Prostate gland (tissue), 2 donors: ENCODE data around the gene NPDC1. TPM values are rescaled to one million over a fixed set of nuclear protein-coding genes. Genes with fewer than 3 reads are reported as not detected.
"Not testable (repeated sequence)": the region's sequence is repeated elsewhere in the genome, so short reads cannot be mapped to it uniquely, and the experiment has no call there.

Experiments
- DNase-seq: peaks from one replicate; pipeline ENCODE4 v3.0.0-alpha.2; 2019; ENCODE audit warnings: low spot score
- H3K27ac ChIP-seq, 2 donors: fragments of 200-600 bp; sonication (generic); 2 replicates each; pipeline ENCODE4 v1.5.1; 2017 to 2019
- H3K27me3 ChIP-seq: fragments of 200-600 bp; sonication (generic); replicated peaks from 2 replicates; pipeline ENCODE4 v1.5.1; 2019; ENCODE audit not compliant: insufficient read depth
- H3K36me3 ChIP-seq, 2 donors: fragments of 200-600 bp; sonication (generic); 1 replicate in 1 of 2; 2 replicates in 1 of 2; pipeline versions ENCODE4 v1.5.1 to v1.8.1; 2017 to 2019
- H3K4me1 ChIP-seq: fragments of 200-600 bp; sonication (generic); replicated peaks from 2 replicates; pipeline ENCODE4 v1.5.1; 2019
- H3K4me3 ChIP-seq, 2 donors: fragments of 200-600 bp; sonication (generic); 2 replicates each; pipeline ENCODE4 v1.5.1; 2017 to 2019
- H3K9me3 ChIP-seq: fragments of 200-600 bp; sonication (generic); 2 replicates; pipeline ENCODE4 v1.5.1; 2017
- POLR2A ChIP-seq: fragments of 450-650 bp; IDR thresholded peaks from one replicate; pipeline ENCODE4 v1.6.1; 2016; ENCODE audit warnings: antibody characterized with exemption, mild to moderate bottlenecking
- POLR2AphosphoS5 ChIP-seq: sonication (generic); formaldehyde crosslinking; IDR thresholded peaks from one replicate; pipeline ENCODE4 v1.6.1; 2017; ENCODE audit warnings: antibody characterized with exemption
- WGBS: methylation state at CpG from one replicate; pipeline ENCODE4 v1.1.5; 2018; 5-methylcytosine and 5-hydroxymethylcytosine counted together
- intact Hi-C: fragments of 100-400 bp; cut with DNase I; formaldehyde crosslinking; loops from one replicate; pipeline ENCODE4 v1.14.2; 2022
- total RNA-seq, 2 donors: library from RNA; depleted of rRNA; stranded (reverse); fragments of >200 nt; gene quantifications; one replicate each; pipeline ENCODE4 v1.1.0, GENCODE V29; 2016
- TF ChIP-seq, protein P1 (sequence below), 4 experiments: fragments of 200-600 bp in 2 of 4; fragments of 450-650 bp in 2 of 4; sonication (generic) in 2 of 4; IDR thresholded peaks; 1 replicate in 3 of 4; 2 replicates in 1 of 4; pipeline ENCODE4 v1.5.1; 2016 to 2019; ENCODE audit warnings: antibody characterized with exemption in 4 of 4, mild to moderate bottlenecking in 2 of 4, moderate library complexity in 2 of 4

The NPDC1 gene
- total RNA-seq, 2 donors from 2014 or later: 384 to 427 TPM

DNA sequence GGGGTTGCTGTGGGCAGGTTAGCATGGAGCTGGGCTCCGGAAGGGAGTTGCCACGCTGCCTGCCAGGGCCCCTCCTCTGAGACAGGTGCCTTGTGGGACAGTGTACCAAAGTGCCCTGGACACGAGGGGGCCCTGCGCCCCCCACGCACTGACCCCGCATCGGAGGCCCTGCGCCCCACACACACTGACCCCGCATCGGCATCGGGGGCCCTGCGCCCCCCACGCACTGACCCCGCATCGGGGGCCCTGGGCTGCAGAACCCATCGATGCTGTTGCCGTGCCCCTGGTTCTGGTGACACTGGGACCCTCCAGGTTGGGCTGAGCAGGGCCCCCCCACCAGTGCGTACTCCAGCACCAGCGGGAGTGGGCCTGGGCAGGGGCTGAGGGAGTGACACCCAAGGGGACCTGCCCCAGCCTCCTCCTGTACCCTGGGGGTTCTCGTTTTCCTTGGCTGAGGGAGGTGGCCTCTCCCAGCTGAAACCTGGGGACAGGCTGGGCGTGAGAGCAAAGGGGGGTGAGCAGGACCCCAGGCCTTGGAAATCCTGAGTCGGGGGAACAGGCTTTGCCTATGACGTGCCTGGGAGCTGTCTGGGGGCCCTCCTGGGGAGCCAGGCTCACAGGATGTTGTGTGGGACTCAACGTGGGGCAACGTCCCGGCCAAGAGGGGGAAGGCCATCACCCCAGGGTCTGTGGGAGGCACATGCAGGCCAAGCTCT is 17.5 kb upstream of the NPDC1 start:
- WGBS: 90% methylated on average over 8 of the region's 26 CpGs
- intact Hi-C loops: loop anchor here (10.0 kb wide), 1 partner anchor 279 kb away; no protein-coding TSS in a partner anchor

DNA sequence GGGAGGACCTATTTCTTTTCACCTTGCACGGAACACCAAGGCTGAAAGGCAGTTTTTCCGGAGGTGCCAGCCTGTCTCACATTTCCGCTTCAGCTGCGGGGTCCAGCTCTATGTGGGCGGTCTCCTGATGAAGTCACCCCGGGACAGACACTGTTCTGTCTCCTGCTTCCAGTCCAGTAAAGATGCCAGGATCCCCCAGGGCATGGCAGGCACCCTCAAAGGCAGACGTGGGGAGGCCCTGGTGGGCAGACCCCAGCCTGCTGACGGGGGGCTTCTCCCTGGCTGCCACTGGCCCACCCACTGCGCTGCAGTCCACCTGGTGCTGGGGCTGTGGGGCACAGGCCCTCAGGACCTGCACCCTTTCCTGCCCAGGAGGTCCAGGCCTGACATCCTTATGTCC is 16.8 kb upstream of the NPDC1 start:
- H3K4me3 ChIP-seq, H3K36me3 ChIP-seq, H3K9me3 ChIP-seq, DNase-seq, H3K4me1 ChIP-seq, H3K27me3 ChIP-seq, H3K27ac ChIP-seq: not testable (repeated sequence)
- intact Hi-C loops: loop anchor here (10.0 kb wide), 1 partner anchor 278 kb away; no protein-coding TSS in a partner anchor
- WGBS: 83% methylated on average over 7 of the region's 9 CpGs

More for the DNA sequence above, 17.5 kb upstream of the NPDC1 start:
- no peaks in the 10 kb centered on the region for H3K4me1 ChIP-seq
- H3K27ac ChIP-seq: no peak overlapping the region
- H3K36me3 ChIP-seq: no peaks in the 10 kb centered on the region
- H3K9me3 ChIP-seq: no peaks in the 10 kb centered on the region
- no peak for DNase-seq
- no peak overlapping the region for H3K4me3 ChIP-seq
- TF ChIP-seq, protein P1, sequence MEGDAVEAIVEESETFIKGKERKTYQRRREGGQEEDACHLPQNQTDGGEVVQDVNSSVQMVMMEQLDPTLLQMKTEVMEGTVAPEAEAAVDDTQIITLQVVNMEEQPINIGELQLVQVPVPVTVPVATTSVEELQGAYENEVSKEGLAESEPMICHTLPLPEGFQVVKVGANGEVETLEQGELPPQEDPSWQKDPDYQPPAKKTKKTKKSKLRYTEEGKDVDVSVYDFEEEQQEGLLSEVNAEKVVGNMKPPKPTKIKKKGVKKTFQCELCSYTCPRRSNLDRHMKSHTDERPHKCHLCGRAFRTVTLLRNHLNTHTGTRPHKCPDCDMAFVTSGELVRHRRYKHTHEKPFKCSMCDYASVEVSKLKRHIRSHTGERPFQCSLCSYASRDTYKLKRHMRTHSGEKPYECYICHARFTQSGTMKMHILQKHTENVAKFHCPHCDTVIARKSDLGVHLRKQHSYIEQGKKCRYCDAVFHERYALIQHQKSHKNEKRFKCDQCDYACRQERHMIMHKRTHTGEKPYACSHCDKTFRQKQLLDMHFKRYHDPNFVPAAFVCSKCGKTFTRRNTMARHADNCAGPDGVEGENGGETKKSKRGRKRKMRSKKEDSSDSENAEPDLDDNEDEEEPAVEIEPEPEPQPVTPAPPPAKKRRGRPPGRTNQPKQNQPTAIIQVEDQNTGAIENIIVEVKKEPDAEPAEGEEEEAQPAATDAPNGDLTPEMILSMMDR (IDR thresholded peaks at IDR 0.05): no peak
- TF ChIP-seq POLR2A (no peak), POLR2AphosphoS5 (no peak)
- H3K27me3 ChIP-seq: no peaks in the 10 kb centered on the region

DNA sequence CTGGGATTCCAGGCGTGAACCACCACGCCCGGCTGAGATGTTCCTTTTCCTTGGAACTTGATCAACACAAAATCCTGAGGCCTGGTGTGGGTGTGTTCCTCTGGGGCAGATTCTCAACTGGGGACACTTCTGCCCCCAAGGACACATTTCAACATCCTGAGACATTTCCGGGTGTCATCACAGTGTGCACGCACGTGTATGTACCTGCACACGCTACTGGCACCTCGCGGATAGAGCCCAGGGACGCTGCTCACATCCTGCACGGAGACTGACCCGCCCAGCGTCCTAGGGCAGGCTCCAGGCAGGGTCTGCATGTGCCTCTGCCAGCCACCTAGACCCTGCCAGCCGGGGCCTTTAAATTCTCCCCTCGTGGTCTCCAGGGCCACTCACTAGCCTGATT is 16.4 kb upstream of the NPDC1 start:
- no peak for TF ChIP-seq POLR2AphosphoS5
- TF ChIP-seq, protein P1 (IDR thresholded peaks at IDR 0.05): no peak
- TF ChIP-seq POLR2A: no peak
- H3K4me3 ChIP-seq: no peak overlapping the region
- no peaks in the 10 kb centered on the region for H3K36me3 ChIP-seq
- H3K27me3 ChIP-seq: no peaks in the 10 kb centered on the region
- DNase-seq: no peak
- intact Hi-C loops: loop anchor here (10.0 kb wide), 1 partner anchor 278 kb away; no protein-coding TSS in a partner anchor
- 87% methylated on average over 15 of the region's 15 CpGs for WGBS
- H3K9me3 ChIP-seq: no peaks in the 10 kb centered on the region
- H3K27ac ChIP-seq: no peak overlapping the region
- H3K4me1 ChIP-seq: peaks cover 5% of the 10 kb centered on the region

DNA sequence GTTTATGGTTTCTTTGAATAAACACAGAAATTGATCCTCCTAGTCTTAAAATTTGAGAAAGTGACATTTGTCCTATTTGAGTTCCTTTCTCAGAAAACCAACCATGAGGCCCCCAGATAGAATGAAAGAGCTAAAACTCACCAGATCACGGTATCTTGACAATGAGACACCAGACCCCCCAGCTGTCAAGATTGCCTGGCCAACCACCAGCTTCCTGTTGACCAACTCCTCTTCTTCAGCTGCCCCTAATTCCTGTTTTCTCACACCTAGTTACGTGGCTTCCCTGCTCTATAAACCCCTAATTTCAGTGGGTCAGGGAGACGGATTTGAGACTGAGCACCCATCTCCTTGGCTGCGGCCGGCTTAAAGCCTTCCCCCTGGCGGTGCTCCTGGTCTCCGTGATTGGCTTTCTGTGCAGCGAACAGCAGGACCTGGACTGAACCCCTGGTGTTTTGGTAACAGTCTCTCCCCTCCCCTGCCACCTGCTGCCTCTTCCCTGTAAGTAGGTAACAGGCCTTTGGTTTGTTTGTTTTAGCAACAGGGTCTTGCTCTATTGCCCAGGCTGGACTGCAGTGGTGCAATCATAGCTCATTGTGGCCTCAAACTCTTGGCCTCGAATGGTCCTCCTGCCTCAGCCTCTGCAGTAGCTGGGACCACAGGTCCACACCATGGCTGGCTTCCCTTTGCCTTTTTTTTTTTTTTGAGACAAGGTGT is 12.7 kb upstream of the NPDC1 start:
- 90% methylated on average over 9 of the region's 9 CpGs for WGBS
- H3K9me3 ChIP-seq: no peaks in the 10 kb centered on the region
- H3K4me3 ChIP-seq: no peak overlapping the region
- no peaks in the 10 kb centered on the region for H3K36me3 ChIP-seq
- no peak for DNase-seq
- H3K27ac ChIP-seq: no peak overlapping the region
- TF ChIP-seq POLR2A (no peak), POLR2AphosphoS5 (no peak)
- TF ChIP-seq, protein P1 (IDR thresholded peaks at IDR 0.05): no peak
- H3K27me3 ChIP-seq: no peaks in the 10 kb centered on the region
- intact Hi-C loops: no loop called here
- peaks cover 31% of the 10 kb centered on the region for H3K4me1 ChIP-seq

DNA sequence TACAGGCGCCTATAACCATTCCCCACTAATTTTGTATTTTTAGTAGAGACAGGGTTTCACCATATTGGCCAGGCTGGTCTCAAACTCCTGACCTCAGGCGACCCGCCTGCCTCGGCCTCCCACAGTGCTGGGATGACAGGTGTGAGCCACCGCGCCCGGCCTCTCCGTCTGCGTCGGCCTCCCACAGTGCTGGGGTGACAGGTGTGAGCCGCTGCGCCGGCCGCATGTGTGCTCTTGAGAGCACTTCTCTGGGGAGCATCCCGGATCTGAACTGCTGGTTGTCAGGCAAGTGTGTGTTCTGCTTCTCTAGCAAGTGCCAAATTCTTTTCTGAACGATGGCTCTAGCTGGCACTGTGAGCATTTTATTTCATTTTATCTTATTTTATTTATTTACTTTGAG is 11.6 kb upstream of the NPDC1 start:
- intact Hi-C loops: no loop called here
- H3K9me3 ChIP-seq: no peaks in the 10 kb centered on the region
- H3K36me3 ChIP-seq: no peaks in the 10 kb centered on the region
- TF ChIP-seq POLR2A: no peak
- TF ChIP-seq POLR2AphosphoS5: no peak
- TF ChIP-seq, protein P1 (IDR thresholded peaks at IDR 0.05): no peak
- peak overlapping the region; percentile 12 to 21 for H3K27ac ChIP-seq
- no peaks in the 10 kb centered on the region for H3K27me3 ChIP-seq
- no peak overlapping the region for H3K4me3 ChIP-seq
- WGBS: 31% methylated on average over 16 of the region's 16 CpGs
- DNase-seq: no peak
- H3K4me1 ChIP-seq: peaks cover 31% of the 10 kb centered on the region
